ENCODE data around the gene EFCAB6. TPM values are rescaled to one million over a fixed set of nuclear protein-coding genes. Genes with fewer than 3 reads are reported as not detected.

Gene EFCAB6
- total and polyA plus RNA-seq, 11 donors: 0.53 to 2.3 (median 1.5) TPM

- no peak for TF ChIP-seq POLR2A (IDR thresholded peaks at IDR 0.05)
- TF ChIP-seq CTCF (IDR thresholded peaks at IDR 0.05): no peak
- DNase-seq: no peak
- Histone ChIP-seq H3K4me3 (no peak overlapping the region), H3K27me3 (no peaks in the 10 kb centered on the region), H3K9me3 (peaks cover 0 to 23% (median 8%) of the 10 kb centered on the region in 12 donors), H3K27ac (no peak overlapping the region), H3K4me1 (no peaks in the 10 kb centered on the region), H3K36me3 (no peaks in the 10 kb centered on the region)
- ATAC-seq: no peak
- WGBS, 4 donors: 82 to 84% (median 83%) methylated on average over 23 to 28 of the region's 28 CpGs
- intact Hi-C loops (cut with DNase I): loop anchor here in 1 of 10 donors (10.0 kb wide), 1 partner anchor 53 kb away; no protein-coding TSS in a partner anchor
Measured at GRCh38 chr22:43637275-43638260, 174.5 kb downstream of the EFCAB6 start.

GRCh38 chr22:43636086-43636485, 176.0 kb downstream of the EFCAB6 start:
- H3K4me3 ChIP-seq: no peak overlapping the region
- no peaks in the 10 kb centered on the region for H3K36me3 ChIP-seq
- TF ChIP-seq CTCF (IDR thresholded peaks at IDR 0.05): no peak
- TF ChIP-seq POLR2A (IDR thresholded peaks at IDR 0.05): no peak
- no peak for DNase-seq
- H3K27me3 ChIP-seq: no peaks in the 10 kb centered on the region
- no peak overlapping the region for H3K27ac ChIP-seq
- intact Hi-C loops (cut with DNase I): loop anchor here in 1 of 10 donors (10.0 kb wide), 1 partner anchor 51 kb away; no protein-coding TSS in a partner anchor
- H3K4me1 ChIP-seq: no peaks in the 10 kb centered on the region
- H3K9me3 ChIP-seq: peaks cover 0 to 23% (median 8%) of the 10 kb centered on the region in 12 donors
- ATAC-seq: no peak
- 85 to 92% (median 88%) methylated on average over 13 of the region's 13 CpGs for WGBS, 4 donors

DNA sequence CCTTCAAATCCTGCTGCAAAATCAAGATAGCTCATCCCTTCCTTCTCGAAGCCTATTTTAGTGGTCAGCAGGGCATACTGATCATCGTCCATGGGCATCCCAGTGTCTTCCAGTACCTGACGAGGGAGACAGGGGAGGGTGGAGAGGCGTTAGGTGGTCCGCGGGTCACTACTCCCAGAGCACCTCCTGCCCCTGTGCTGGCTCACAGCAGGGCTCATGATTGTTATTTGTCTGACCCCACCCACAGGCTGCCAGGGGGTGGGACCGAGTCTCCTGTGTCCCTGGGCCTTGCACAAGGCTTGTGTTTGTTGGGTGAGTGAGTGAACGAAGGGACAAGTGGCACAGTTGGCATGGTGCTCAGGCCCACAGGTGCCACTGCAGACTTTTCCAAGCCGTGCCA, 177.0 kb downstream of the EFCAB6 start:
- no peak for ATAC-seq
- Histone ChIP-seq H3K27ac (no peak overlapping the region), H3K4me3 (no peak overlapping the region), H3K27me3 (no peaks in the 10 kb centered on the region), H3K36me3 (no peaks in the 10 kb centered on the region), H3K9me3 (peaks cover 0 to 17% (median 8%) of the 10 kb centered on the region in 12 donors), H3K4me1 (no peaks in the 10 kb centered on the region)
- DNase-seq: no peak
- intact Hi-C loops (cut with DNase I): loop anchor here in 1 of 10 donors (10.0 kb wide), 1 partner anchor 50 kb away; no protein-coding TSS in a partner anchor
- TF ChIP-seq CTCF (IDR thresholded peaks at IDR 0.05): no peak
- no peak for TF ChIP-seq POLR2A (IDR thresholded peaks at IDR 0.05)
- 79 to 89% (median 83%) methylated on average over 9 of the region's 9 CpGs for WGBS, 4 donors

- H3K4me3 ChIP-seq: no peak overlapping the region
- no peak for TF ChIP-seq CTCF (IDR thresholded peaks at IDR 0.05)
- TF ChIP-seq POLR2A (IDR thresholded peaks at IDR 0.05): no peak
- no peaks in the 10 kb centered on the region for H3K27me3 ChIP-seq
- ATAC-seq: no peak
- no peaks in the 10 kb centered on the region for H3K36me3 ChIP-seq
- H3K9me3 ChIP-seq: peaks cover 0 to 9% (median 2%) of the 10 kb centered on the region in 12 donors
- no peak for DNase-seq
- H3K4me1 ChIP-seq: no peaks in the 10 kb centered on the region
- no peak overlapping the region for H3K27ac ChIP-seq
- 56 to 83% (median 65%) methylated on average over 3 to 4 of the region's 4 CpGs for WGBS, 4 donors
- intact Hi-C loops (cut with DNase I): loop anchor here in 1 of 10 donors (10.0 kb wide), 1 partner anchor 50 kb away; no protein-coding TSS in a partner anchor
Measured at GRCh38 chr22:43634316-43634715, 177.8 kb downstream of the EFCAB6 start.

Data from heart left ventricle (tissue), 16 donors.